Parathyroid adenoma (tissue), 2 donors: ENCODE results near the gene SND1.

Experiments
- H2AFZ ChIP-seq: fragments of 300-600 bp; sonication (generic); one replicate; pipeline ENCODE4 v1.7.0; 2017; ENCODE audit warnings: antibody characterized with exemption, mild to moderate bottlenecking
- H3K27ac ChIP-seq: fragments of 300-600 bp; sonication (generic); one replicate; pipeline ENCODE4 v1.7.0; 2017
- H3K27me3 ChIP-seq: fragments of 300-600 bp; sonication (generic); one replicate; pipeline ENCODE4 v1.7.0; 2017; ENCODE audit warnings: low read length; ENCODE audit not compliant: control insufficient read depth, insufficient read depth
- H3K36me3 ChIP-seq: fragments of 300-600 bp; sonication (generic); one replicate; pipeline ENCODE4 v1.7.0; 2017; ENCODE audit warnings: low read length; ENCODE audit not compliant: control insufficient read depth, insufficient read depth
- H3K4me1 ChIP-seq: fragments of 300-600 bp; sonication (generic); one replicate; pipeline ENCODE4 v1.7.0; 2017; ENCODE audit warnings: control low read depth
- H3K4me2 ChIP-seq: fragments of 300-600 bp; sonication (generic); one replicate; pipeline ENCODE4 v1.7.0; 2017; ENCODE audit warnings: low read length
- H3K4me3 ChIP-seq: fragments of 300-600 bp; sonication (generic); one replicate; pipeline ENCODE4 v1.7.0; 2017; ENCODE audit warnings: low read depth, low read length
- H3K79me2 ChIP-seq: fragments of 300-600 bp; sonication (generic); one replicate; pipeline ENCODE4 v1.7.0; 2017; ENCODE audit warnings: control low read depth
- H3K9ac ChIP-seq: fragments of 300-600 bp; sonication (generic); one replicate; pipeline ENCODE4 v1.7.0; 2017; ENCODE audit warnings: mild to moderate bottlenecking
- H3K9me3 ChIP-seq: fragments of 300-600 bp; sonication (generic); one replicate; pipeline ENCODE4 v1.7.0; 2017; ENCODE audit warnings: low read length; ENCODE audit not compliant: control insufficient read depth
- CTCF ChIP-seq: fragments of 300-600 bp; sonication (generic); IDR thresholded peaks from one replicate; pipeline ENCODE4 v1.7.0; 2017; ENCODE audit warnings: antibody characterized with exemption, mild to moderate bottlenecking
- donor health status: primary hyperparathyroidism.

SND1 gene

GRCh38 chr7:127810113-127810512 is 158.1 kb downstream of the SND1 start:
- no peak overlapping the region for H3K4me3 ChIP-seq
- H3K36me3 ChIP-seq: no peaks in the 10 kb centered on the region
- H2AFZ ChIP-seq: no peak overlapping the region
- TF ChIP-seq CTCF: no peak
- H3K27me3 ChIP-seq: no peaks in the 10 kb centered on the region
- H3K79me2 ChIP-seq: peaks cover 13% of the 10 kb centered on the region
- no peak overlapping the region for H3K9ac ChIP-seq
- no peaks in the 10 kb centered on the region for H3K9me3 ChIP-seq
- no peak overlapping the region for H3K27ac ChIP-seq
- no peak overlapping the region for H3K4me2 ChIP-seq
- H3K4me1 ChIP-seq: peaks cover 7% of the 10 kb centered on the region

GRCh38 chr7:127810696-127811660 is 159.0 kb downstream of the SND1 start:
- Histone ChIP-seq H2AFZ (no peak overlapping the region), H3K9me3 (no peaks in the 10 kb centered on the region), H3K79me2 (peaks cover 9% of the 10 kb centered on the region), H3K36me3 (no peaks in the 10 kb centered on the region), H3K9ac (no peak overlapping the region), H3K4me3 (no peak overlapping the region), H3K4me1 (peaks cover 7% of the 10 kb centered on the region), H3K27ac (no peak overlapping the region), H3K27me3 (no peaks in the 10 kb centered on the region), H3K4me2 (no peak overlapping the region)
- TF ChIP-seq CTCF: no peak

- H3K4me2 ChIP-seq: no peak overlapping the region
- H3K27me3 ChIP-seq: no peaks in the 10 kb centered on the region
- no peaks in the 10 kb centered on the region for H3K9me3 ChIP-seq
- no peak overlapping the region for H2AFZ ChIP-seq
- H3K27ac ChIP-seq: no peak overlapping the region
- no peak for TF ChIP-seq CTCF
- peaks cover 7% of the 10 kb centered on the region for H3K4me1 ChIP-seq
- H3K79me2 ChIP-seq: peaks cover 11% of the 10 kb centered on the region
- H3K4me3 ChIP-seq: no peak overlapping the region
- no peaks in the 10 kb centered on the region for H3K36me3 ChIP-seq
- H3K9ac ChIP-seq: no peak overlapping the region
These were observed 160.5 kb downstream of the SND1 start for GRCh38 chr7:127812540-127812939.

GRCh38 chr7:127813991-127814541 is 162.1 kb downstream of the SND1 start:
- H3K9ac ChIP-seq: no peak overlapping the region
- H3K27me3 ChIP-seq: no peaks in the 10 kb centered on the region

More at GRCh38 chr7:127813991-127814541, 162.1 kb downstream of the SND1 start:
- Histone ChIP-seq H3K4me3 (no peak overlapping the region), H2AFZ (no peak overlapping the region), H3K9me3 (no peaks in the 10 kb centered on the region), H3K36me3 (no peaks in the 10 kb centered on the region), H3K27ac (no peak overlapping the region), H3K79me2 (peaks cover 11% of the 10 kb centered on the region), H3K4me2 (no peak overlapping the region), H3K4me1 (peaks cover 7% of the 10 kb centered on the region)
- no peak for TF ChIP-seq CTCF
